Upper lobe of right lung (tissue), 1 donor: ENCODE measurements around the gene BSND. TPM values are rescaled to one million over a fixed set of nuclear protein-coding genes. Genes with fewer than 3 reads are reported as not detected.

Experiments used
- ATAC-seq: fragments of 200-7000 bp; cut with Tn5 transposase; one replicate; pipeline ENCODE4 v1.9.1; 2020; ENCODE audit warnings: mild to moderate bottlenecking, moderate library complexity
- DNase-seq: peaks from one replicate; pipeline ENCODE4 v3.0.0-alpha.2; 2020
- H3K27ac ChIP-seq: fragments of 200-600 bp; one replicate; pipeline ENCODE4 v1.8.0; 2022
- H3K27me3 ChIP-seq: fragments of 200-600 bp; one replicate; pipeline ENCODE4 v1.8.0; 2022; ENCODE audit warnings: mild to moderate bottlenecking
- H3K36me3 ChIP-seq: fragments of 200-600 bp; one replicate; pipeline ENCODE4 v1.8.0; 2022
- H3K4me1 ChIP-seq: fragments of 200-600 bp; one replicate; pipeline ENCODE4 v1.8.0; 2022
- H3K4me3 ChIP-seq: fragments of 200-600 bp; one replicate; pipeline ENCODE4 v1.8.0; 2022; ENCODE audit warnings: mild to moderate bottlenecking
- H3K9me3 ChIP-seq: fragments of 200-600 bp; one replicate; pipeline ENCODE4 v1.8.0; 2022
- intact Hi-C: fragments of 100-400 bp; cut with DNase I; formaldehyde crosslinking; loops from one replicate; pipeline ENCODE4 v1.11.0; 2022
- total RNA-seq: library from RNA; stranded (reverse); fragmentation: NEBNext Ultra II Directional; extraction: Animal tissue kit (Norgen Biotek cat#: 25700); gene quantifications from one replicate; pipeline ENCODE4 v1.2.1, GENCODE V29; 2021
- TF ChIP-seq, protein P1 (sequence below): fragments of 200-600 bp; IDR thresholded peaks from one replicate; pipeline ENCODE4 v1.8.0; 2022; ENCODE audit warnings: antibody characterized with exemption
- donor health status: DM: no; HTN: yes; CAD: no; lungs with severe emphysema.

The BSND gene
- total RNA-seq, 1 donor from 2014 or later = not detected

DNA sequence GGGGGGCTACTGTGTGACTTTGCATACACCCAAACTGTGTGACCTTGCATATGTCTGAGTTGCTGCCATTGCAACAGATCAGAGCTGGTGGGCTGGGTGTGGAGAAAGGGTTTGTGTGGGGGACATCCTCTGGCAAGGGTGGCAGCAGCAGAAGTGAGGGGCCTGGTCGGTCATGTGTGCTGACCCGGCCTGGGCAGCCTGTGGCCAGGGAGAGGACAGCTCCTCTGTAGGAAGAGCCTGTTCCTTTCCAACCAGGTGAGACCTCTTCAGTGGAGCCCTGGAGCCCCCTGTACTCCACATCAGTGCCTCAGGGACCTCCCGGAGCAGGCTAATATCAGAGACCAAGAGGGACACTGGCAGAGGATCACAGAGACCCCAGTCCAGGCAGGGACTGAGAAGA is 48.9 kb downstream of the BSND start:
- Histone ChIP-seq H3K4me3 (no peak overlapping the region), H3K27ac (no peak overlapping the region), H3K4me1 (no peaks in the 10 kb centered on the region), H3K36me3 (no peaks in the 10 kb centered on the region), H3K9me3 (no peaks in the 10 kb centered on the region), H3K27me3 (no peaks in the 10 kb centered on the region)
- no peak for DNase-seq
- no peak for ATAC-seq
- intact Hi-C loops = no loop called here
- TF ChIP-seq, protein P1, sequence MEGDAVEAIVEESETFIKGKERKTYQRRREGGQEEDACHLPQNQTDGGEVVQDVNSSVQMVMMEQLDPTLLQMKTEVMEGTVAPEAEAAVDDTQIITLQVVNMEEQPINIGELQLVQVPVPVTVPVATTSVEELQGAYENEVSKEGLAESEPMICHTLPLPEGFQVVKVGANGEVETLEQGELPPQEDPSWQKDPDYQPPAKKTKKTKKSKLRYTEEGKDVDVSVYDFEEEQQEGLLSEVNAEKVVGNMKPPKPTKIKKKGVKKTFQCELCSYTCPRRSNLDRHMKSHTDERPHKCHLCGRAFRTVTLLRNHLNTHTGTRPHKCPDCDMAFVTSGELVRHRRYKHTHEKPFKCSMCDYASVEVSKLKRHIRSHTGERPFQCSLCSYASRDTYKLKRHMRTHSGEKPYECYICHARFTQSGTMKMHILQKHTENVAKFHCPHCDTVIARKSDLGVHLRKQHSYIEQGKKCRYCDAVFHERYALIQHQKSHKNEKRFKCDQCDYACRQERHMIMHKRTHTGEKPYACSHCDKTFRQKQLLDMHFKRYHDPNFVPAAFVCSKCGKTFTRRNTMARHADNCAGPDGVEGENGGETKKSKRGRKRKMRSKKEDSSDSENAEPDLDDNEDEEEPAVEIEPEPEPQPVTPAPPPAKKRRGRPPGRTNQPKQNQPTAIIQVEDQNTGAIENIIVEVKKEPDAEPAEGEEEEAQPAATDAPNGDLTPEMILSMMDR = no peak

- TF ChIP-seq, protein P1 = no peak
- intact Hi-C loops = no loop called here
Observed at GRCh38 chr1:55048453-55049270, 49.9 kb downstream of the BSND start.

GRCh38 chr1:55049271-55049913 is 50.7 kb downstream of the BSND start:
- H3K4me1 ChIP-seq = no peaks in the 10 kb centered on the region
- no peak overlapping the region for H3K4me3 ChIP-seq
- DNase-seq (no peak), ATAC-seq (no peak)
- no peaks in the 10 kb centered on the region for H3K36me3 ChIP-seq
- H3K27ac ChIP-seq = no peak overlapping the region
- H3K27me3 ChIP-seq = no peaks in the 10 kb centered on the region
- no peaks in the 10 kb centered on the region for H3K9me3 ChIP-seq
- TF ChIP-seq, protein P1 = no peak
- intact Hi-C loops = no loop called here

More at GRCh38 chr1:55048453-55049270, 49.9 kb downstream of the BSND start:
- Histone ChIP-seq H3K4me3 (no peak overlapping the region), H3K27me3 (no peaks in the 10 kb centered on the region), H3K27ac (no peak overlapping the region), H3K4me1 (no peaks in the 10 kb centered on the region), H3K9me3 (no peaks in the 10 kb centered on the region), H3K36me3 (no peaks in the 10 kb centered on the region)
- DNase-seq (no peak), ATAC-seq (no peak)

DNA sequence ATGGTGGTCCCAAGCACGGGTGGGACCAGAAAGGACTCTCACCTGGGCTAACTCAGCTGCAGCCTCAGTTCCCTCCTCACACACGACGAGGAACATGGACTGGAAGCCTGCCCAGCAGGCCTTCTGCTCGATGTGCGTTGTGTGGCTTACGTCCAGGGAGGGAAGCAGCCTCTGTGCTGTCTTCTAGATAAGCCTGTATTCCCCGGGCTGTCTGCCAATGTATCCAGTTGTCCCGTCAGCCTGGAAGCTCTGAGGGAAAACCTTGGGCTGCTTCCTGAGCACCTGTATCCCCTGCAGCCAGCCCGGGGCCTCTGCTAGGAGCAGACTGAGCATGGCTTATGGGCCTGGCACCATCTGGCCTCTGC is 51.2 kb downstream of the BSND start:
- intact Hi-C loops = no loop called here

DNA sequence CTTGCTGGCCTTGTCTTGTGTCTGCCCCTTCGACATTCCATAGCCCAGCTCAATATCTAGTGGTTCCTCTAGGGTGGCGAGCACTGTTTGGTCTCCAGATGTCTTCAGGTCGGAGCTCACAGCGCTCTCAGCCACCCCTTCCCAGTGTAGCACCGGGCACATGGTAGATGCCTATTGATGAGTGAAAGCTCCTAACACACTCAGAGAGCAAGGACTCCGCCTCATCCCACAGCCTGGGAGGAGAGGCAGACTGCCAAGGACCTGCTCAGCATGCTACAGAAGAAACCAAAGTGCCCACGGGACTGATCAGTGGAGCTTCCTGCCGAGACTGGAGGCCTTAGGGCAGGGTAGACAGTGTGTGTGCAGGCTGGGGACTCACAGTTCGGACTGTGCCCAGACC is 51.5 kb downstream of the BSND start:
- no peak overlapping the region for H3K4me3 ChIP-seq
- H3K27ac ChIP-seq = no peak overlapping the region
- intact Hi-C loops = no loop called here
- no peak for ATAC-seq
- DNase-seq = no peak
- H3K4me1 ChIP-seq = no peaks in the 10 kb centered on the region
- TF ChIP-seq, protein P1 = no peak
- no peaks in the 10 kb centered on the region for H3K36me3 ChIP-seq
- no peaks in the 10 kb centered on the region for H3K9me3 ChIP-seq
- H3K27me3 ChIP-seq = no peaks in the 10 kb centered on the region

More for the DNA sequence above, 51.2 kb downstream of the BSND start:
- ATAC-seq = no peak
- H3K4me3 ChIP-seq = no peak overlapping the region
- no peak for DNase-seq
- H3K9me3 ChIP-seq = no peaks in the 10 kb centered on the region
- TF ChIP-seq, protein P1 = no peak
- H3K4me1 ChIP-seq = no peaks in the 10 kb centered on the region
- no peak overlapping the region for H3K27ac ChIP-seq
- H3K27me3 ChIP-seq = no peaks in the 10 kb centered on the region
- H3K36me3 ChIP-seq = no peaks in the 10 kb centered on the region
